Loucy (cell line): Measurements from ENCODE around the gene ELAVL2.

ENCODE experiments used
- H2AFZ ChIP-seq: fragments of 200-600 bp; sonication (generic); 2 replicates; pipeline ENCODE4 v1.6.0; 2016; ENCODE audit warnings: antibody characterized with exemption, mild to moderate bottlenecking, low read length, moderate library complexity
- H3F3A ChIP-seq: fragments of 200-600 bp; 2 replicates; pipeline ENCODE4 v1.6.0; 2016; ENCODE audit warnings: antibody characterized with exemption, low read depth, mild to moderate bottlenecking
- H3K27me3 ChIP-seq: fragments of 200-600 bp; sonication (generic); 2 replicates; pipeline ENCODE4 v1.6.1; 2014; ENCODE audit warnings: low read length, mild to moderate bottlenecking; ENCODE audit not compliant: insufficient read depth, poor library complexity, severe bottlenecking
- H3K36me3 ChIP-seq: fragments of 200-600 bp; sonication (generic); 2 replicates; pipeline ENCODE4 v1.6.1; 2016; ENCODE audit warnings: low read length; ENCODE audit not compliant: insufficient read depth
- H3K4me1 ChIP-seq: fragments of 200-600 bp; sonication (generic); 2 replicates; pipeline ENCODE4 v1.5.1; 2014; ENCODE audit warnings: low read length, mild to moderate bottlenecking; ENCODE audit not compliant: insufficient read depth, poor library complexity, severe bottlenecking
- H3K4me2 ChIP-seq: fragments of 200-600 bp; sonication (generic); 2 replicates; pipeline ENCODE4 v1.6.0; 2014; ENCODE audit warnings: antibody characterized with exemption, low read length, low read depth, mild to moderate bottlenecking; ENCODE audit not compliant: poor library complexity, severe bottlenecking
- H3K4me3 ChIP-seq: fragments of 200-600 bp; sonication (generic); 2 replicates; pipeline ENCODE4 v1.5.1; 2014; ENCODE audit warnings: low read length, mild to moderate bottlenecking, mixed read lengths; ENCODE audit not compliant: poor library complexity, severe bottlenecking
- H3K79me2 ChIP-seq: fragments of 200-600 bp; sonication (generic); 2 replicates; pipeline ENCODE4 v1.6.1; 2014; ENCODE audit warnings: low read length; ENCODE audit not compliant: insufficient read depth
- H3K9ac ChIP-seq: fragments of 200-600 bp; sonication (generic); 2 replicates; pipeline ENCODE4 v1.6.0; 2014; ENCODE audit warnings: mild to moderate bottlenecking, low read depth, low read length, moderate library complexity; ENCODE audit not compliant: poor library complexity, severe bottlenecking
- H3K9me2 ChIP-seq: fragments of 200-600 bp; sonication (generic); replicated peaks from 2 replicates; pipeline ENCODE4 v1.6.1; 2016; ENCODE audit warnings: low read depth, low read length, mixed read lengths
- H3K9me3 ChIP-seq: fragments of 200-600 bp; sonication (generic); 2 replicates; pipeline ENCODE4 v1.6.1; 2014; ENCODE audit warnings: mild to moderate bottlenecking, antibody characterized with exemption, low read length, low read depth; ENCODE audit not compliant: insufficient read depth
- H4K20me1 ChIP-seq: fragments of 200-600 bp; sonication (generic); 2 replicates; pipeline ENCODE4 v1.6.0; 2014; ENCODE audit warnings: antibody characterized with exemption, low read length, mild to moderate bottlenecking; ENCODE audit not compliant: insufficient read depth, poor library complexity, severe bottlenecking
- EZH2phosphoT487 ChIP-seq: fragments of 200-600 bp; IDR thresholded peaks from 2 replicates; pipeline ENCODE4 v1.6.1; 2018; ENCODE audit warnings: antibody characterized with exemption, mild to moderate bottlenecking, moderate library complexity, borderline replicate concordance
- TF ChIP-seq, protein P1 (sequence below): fragments of 200-600 bp; sonication (generic); conservative IDR thresholded peaks from 2 replicates; pipeline ENCODE4 v1.5.1; 2014; ENCODE audit warnings: mild to moderate bottlenecking, antibody characterized with exemption, low read length

Gene ELAVL2

DNA sequence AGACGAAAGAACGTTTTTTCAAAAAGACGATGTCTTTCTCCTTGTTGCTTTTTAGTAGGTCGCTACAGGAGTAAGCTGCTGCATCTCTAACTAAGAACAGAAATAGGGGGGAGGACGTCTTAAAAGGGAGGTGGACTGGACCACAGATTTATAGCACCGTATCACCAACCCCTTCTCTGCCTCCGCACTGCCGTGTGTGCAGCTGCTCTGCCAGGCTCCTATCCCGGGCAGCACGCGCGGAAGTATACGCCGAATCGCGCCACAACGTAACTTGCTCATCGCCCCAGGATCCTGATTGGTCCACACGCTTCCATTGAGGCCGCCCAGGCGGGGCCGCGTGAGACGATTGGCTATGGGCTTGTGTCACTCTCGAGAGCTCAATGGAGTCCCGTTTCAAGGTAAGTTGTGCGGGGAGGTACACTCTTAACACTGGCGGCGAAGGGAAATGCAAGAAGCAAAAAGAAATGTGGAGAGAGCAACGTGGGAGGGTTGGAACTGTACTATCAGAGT is at the start of gene ELAVL2:
TSS of gene ELAVL2 (minus strand) at position 121 of the 510 bp plus-strand sequence. CDS start 64,006 bp downstream, outside the sequence.
- Histone ChIP-seq H3K4me2 (no peak within 1 kb of the TSS), H4K20me1 (no peaks in the 10 kb centered on the region), H3K79me2 (no peaks in the 10 kb centered on the region), H2AFZ (no peak within 1 kb of the TSS), H3F3A (no peaks in the 10 kb centered on the region), H3K36me3 (no peaks in the 10 kb centered on the region), H3K4me3 (no peak within 1 kb of the TSS), H3K9me2 (no peaks in the 10 kb centered on the region), H3K9ac (no peak within 1 kb of the TSS), H3K9me3 (no peaks in the 10 kb centered on the region), H3K27me3 (no peaks in the 10 kb centered on the region), H3K4me1 (no peaks in the 10 kb centered on the region)
- TF ChIP-seq EZH2phosphoT487: no peak
- TF ChIP-seq, protein P1, sequence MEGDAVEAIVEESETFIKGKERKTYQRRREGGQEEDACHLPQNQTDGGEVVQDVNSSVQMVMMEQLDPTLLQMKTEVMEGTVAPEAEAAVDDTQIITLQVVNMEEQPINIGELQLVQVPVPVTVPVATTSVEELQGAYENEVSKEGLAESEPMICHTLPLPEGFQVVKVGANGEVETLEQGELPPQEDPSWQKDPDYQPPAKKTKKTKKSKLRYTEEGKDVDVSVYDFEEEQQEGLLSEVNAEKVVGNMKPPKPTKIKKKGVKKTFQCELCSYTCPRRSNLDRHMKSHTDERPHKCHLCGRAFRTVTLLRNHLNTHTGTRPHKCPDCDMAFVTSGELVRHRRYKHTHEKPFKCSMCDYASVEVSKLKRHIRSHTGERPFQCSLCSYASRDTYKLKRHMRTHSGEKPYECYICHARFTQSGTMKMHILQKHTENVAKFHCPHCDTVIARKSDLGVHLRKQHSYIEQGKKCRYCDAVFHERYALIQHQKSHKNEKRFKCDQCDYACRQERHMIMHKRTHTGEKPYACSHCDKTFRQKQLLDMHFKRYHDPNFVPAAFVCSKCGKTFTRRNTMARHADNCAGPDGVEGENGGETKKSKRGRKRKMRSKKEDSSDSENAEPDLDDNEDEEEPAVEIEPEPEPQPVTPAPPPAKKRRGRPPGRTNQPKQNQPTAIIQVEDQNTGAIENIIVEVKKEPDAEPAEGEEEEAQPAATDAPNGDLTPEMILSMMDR: no peak

DNA sequence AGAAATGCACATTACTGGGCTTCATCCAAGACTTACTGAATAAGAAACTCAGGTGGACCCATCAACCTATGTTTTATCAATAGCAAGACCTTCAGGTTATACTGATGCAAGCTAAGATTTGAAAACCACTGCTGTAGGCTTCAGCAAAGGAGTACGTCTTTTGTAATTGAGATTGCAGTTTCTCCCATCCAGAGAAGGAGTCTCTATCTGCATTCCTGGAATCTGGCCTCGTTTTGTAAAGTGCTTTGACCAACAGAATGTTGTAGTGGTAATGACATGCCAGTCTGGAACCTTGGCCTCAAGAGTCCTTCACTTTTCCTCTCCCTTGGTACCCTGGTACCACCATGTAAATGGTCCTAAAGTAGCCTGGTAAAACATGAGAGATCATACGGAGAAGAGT is 32.2 kb upstream of the ELAVL2 start:
- no peak overlapping the region for H3K4me3 ChIP-seq
- H3K9ac ChIP-seq: no peak overlapping the region
- H3K9me2 ChIP-seq: no peaks in the 10 kb centered on the region
- no peaks in the 10 kb centered on the region; the same call in 1 of the 2 replicates for H3K9me3 ChIP-seq
- no peaks in the 10 kb centered on the region for H3K36me3 ChIP-seq
- H2AFZ ChIP-seq: no peak overlapping the region
- H3F3A ChIP-seq: no peaks in the 10 kb centered on the region
- no peaks in the 10 kb centered on the region for H4K20me1 ChIP-seq
- no peak overlapping the region for H3K4me2 ChIP-seq
- no peaks in the 10 kb centered on the region for H3K79me2 ChIP-seq
- no peaks in the 10 kb centered on the region for H3K27me3 ChIP-seq
- TF ChIP-seq, protein P1: no peak
- no peak for TF ChIP-seq EZH2phosphoT487
- H3K4me1 ChIP-seq: no peaks in the 10 kb centered on the region

DNA sequence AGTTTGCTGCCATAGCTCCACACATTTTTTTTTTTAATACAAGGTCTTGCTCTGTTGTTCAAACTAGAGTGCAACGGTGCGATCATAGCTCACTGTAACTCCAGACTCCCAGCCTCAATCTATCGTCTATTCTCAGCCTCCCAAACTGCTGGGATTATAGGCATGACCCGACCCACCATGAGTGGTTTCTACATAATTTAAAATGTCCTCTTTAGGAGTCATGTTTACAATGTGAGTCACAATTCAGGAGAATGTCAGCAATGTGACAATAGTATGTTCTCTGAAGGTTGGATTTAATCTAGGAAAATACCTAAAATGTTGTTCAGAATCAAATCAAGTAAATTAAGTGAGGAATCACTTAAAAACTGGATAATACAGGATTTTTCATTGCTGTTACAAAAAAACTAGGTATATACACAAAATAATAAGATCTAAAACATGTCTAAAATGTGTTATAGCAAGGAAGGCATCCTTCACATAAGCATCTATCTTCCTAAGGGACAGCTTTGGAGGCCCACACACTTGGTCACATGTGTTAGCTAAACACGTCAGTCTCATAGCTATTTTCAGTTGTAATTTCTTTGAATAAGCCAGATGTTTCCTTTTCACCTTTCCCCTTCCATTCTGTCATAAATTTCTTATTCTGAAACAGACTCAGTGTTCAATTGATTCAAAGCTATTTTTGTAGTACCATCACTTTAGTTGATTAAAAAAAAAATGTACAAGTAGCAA is 30.0 kb upstream of the ELAVL2 start:
- Histone ChIP-seq H3F3A (no peaks in the 10 kb centered on the region), H3K9me3 (no peaks in the 10 kb centered on the region; the same call in 1 of the 2 replicates), H3K27me3 (no peaks in the 10 kb centered on the region), H3K9ac (no peak overlapping the region), H3K79me2 (no peaks in the 10 kb centered on the region), H3K36me3 (no peaks in the 10 kb centered on the region), H3K9me2 (no peaks in the 10 kb centered on the region), H3K4me3 (no peak overlapping the region), H3K4me1 (no peaks in the 10 kb centered on the region), H2AFZ (no peak overlapping the region), H4K20me1 (no peaks in the 10 kb centered on the region), H3K4me2 (no peak overlapping the region)
- TF ChIP-seq, protein P1: no peak
- no peak for TF ChIP-seq EZH2phosphoT487
